ENCODE results near the gene PIK3AP1.

GRCh38 chr10:96610817-96611216 is 109.5 kb downstream of the PIK3AP1 start:
- TF ChIP-seq, protein P1, sequence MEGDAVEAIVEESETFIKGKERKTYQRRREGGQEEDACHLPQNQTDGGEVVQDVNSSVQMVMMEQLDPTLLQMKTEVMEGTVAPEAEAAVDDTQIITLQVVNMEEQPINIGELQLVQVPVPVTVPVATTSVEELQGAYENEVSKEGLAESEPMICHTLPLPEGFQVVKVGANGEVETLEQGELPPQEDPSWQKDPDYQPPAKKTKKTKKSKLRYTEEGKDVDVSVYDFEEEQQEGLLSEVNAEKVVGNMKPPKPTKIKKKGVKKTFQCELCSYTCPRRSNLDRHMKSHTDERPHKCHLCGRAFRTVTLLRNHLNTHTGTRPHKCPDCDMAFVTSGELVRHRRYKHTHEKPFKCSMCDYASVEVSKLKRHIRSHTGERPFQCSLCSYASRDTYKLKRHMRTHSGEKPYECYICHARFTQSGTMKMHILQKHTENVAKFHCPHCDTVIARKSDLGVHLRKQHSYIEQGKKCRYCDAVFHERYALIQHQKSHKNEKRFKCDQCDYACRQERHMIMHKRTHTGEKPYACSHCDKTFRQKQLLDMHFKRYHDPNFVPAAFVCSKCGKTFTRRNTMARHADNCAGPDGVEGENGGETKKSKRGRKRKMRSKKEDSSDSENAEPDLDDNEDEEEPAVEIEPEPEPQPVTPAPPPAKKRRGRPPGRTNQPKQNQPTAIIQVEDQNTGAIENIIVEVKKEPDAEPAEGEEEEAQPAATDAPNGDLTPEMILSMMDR (IDR thresholded peaks at IDR 0.05), result no peak
- no peak for TF ChIP-seq POLR2A (IDR thresholded peaks at IDR 0.05)
